ENCODE results near the gene XYLT2. TPM values are rescaled to one million over a fixed set of nuclear protein-coding genes. Genes with fewer than 3 reads are reported as not detected.

XYLT2 gene
- total and polyA plus RNA-seq, 2 experiments from 2014 or later: 18.3 to 26.8 TPM

DNA sequence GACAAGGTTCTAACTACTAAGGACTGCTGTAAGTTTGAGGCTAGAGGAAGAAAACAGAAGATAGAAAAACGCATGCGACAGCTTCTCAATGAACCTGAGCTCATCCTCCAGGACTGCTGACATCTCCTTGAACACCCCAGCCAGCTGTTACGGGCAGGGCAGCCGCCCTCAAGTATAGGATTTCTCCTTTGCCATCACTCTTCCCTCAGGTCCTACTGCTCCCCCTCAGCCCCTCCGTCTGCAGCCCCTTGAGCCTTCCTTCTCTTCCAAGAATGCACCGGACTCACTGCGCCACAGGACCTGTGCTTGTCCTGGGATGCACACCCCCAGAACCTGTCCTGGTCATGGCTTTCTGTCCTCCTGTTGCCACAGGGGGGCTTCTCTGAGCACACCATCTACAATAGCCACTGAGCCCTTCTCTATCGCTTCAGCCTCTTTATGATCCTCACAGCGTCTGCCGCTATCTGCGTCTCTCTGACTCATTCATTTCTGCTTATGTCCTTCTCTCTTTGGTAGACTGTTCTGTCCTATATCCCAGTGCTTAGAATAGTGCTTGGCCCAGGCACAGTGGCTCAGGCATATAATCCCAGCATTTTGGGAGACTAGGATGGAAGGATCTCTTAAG, 15.7 kb upstream of the XYLT2 start:
- Histone ChIP-seq H3K36me3 (replicated peaks; ENCODE audit: insufficient read depth, low read depth) (no peaks in the 10 kb centered on the region), H3K4me3 (no peak overlapping the region), H3K9me3 (ENCODE audit: low read depth) (no peaks in the 10 kb centered on the region), H3K27ac (no peak overlapping the region), H3K79me2 (no peaks in the 10 kb centered on the region), H3K4me2 (no peak overlapping the region), H3K9me2 (replicated peaks; ENCODE audit: insufficient read depth) (no peaks in the 10 kb centered on the region), H3K4me1 (ENCODE audit: insufficient read depth) (no peaks in the 10 kb centered on the region), H4K20me1 (ENCODE audit: insufficient read depth, poor library complexity, severe bottlenecking) (no peaks in the 10 kb centered on the region), H3K27me3 (no peaks in the 10 kb centered on the region), H2AFZ (no peak overlapping the region)
- no peak for DNase-seq (ENCODE audit: low spot score)
- 78% methylated on average over 11 of the region's 11 CpGs for WGBS (ENCODE audit: low lambda C conversion rate, missing lambda C conversion rate)
- TF ChIP-seq EZH2 (IDR thresholded peaks at IDR 0.05; ENCODE audit: borderline replicate concordance): no peak
- TF ChIP-seq EZH2phosphoT487 (IDR thresholded peaks at IDR 0.05; ENCODE audit: low read depth, severe bottlenecking, unreplicated experiment): no peak
- TF ChIP-seq CTCF (IDR thresholded peaks at IDR 0.05; ENCODE audit: poor library complexity): no peak

DNA sequence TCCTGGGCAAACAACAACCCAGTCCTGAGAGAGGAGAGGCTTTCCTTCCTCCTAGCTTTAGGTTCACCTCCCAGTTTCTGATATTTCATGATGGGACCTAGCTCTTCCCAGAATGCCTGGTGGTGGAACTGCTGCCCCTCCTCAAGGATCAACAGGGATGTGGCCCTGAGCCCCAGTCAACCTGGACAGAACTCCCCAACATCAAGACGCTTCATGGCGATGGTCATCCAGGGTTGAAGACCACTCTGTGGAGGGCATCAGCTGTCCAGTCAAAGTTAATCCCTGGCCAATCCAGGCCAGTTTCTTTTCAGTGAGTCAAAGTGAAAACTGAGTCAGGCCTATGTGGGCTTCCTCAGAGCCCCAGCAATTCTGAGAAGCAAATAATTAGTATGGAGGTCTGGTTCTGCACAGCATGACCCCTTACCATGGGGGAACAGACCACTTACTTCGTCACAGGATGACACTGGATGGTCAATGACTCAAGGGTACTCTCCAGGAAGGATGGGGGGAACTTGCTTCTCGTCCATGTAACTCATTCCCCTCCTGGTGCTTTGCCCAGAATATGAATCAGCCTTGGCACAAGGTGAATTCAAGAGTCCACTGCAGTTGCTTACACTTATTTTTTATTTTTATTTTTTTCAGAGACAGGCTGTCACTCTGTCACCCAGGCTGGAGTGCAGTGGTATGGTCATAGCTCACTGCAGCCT, 14.7 kb upstream of the XYLT2 start:
- TF ChIP-seq CTCF (IDR thresholded peaks at IDR 0.05; ENCODE audit: poor library complexity): no peak
- no peak for TF ChIP-seq EZH2 (IDR thresholded peaks at IDR 0.05; ENCODE audit: borderline replicate concordance)
- TF ChIP-seq EZH2phosphoT487 (IDR thresholded peaks at IDR 0.05; ENCODE audit: low read depth, severe bottlenecking, unreplicated experiment): no peak
- H3K27ac ChIP-seq: no peak overlapping the region
- no peaks in the 10 kb centered on the region for H3K9me2 ChIP-seq (replicated peaks; ENCODE audit: insufficient read depth)
- DNase-seq (ENCODE audit: low spot score): no peak
- no peak overlapping the region for H3K4me3 ChIP-seq
- no peaks in the 10 kb centered on the region for H3K27me3 ChIP-seq
- H3K79me2 ChIP-seq: no peaks in the 10 kb centered on the region
- no peaks in the 10 kb centered on the region for H3K4me1 ChIP-seq (ENCODE audit: insufficient read depth)
- no peak overlapping the region for H2AFZ ChIP-seq
- no peak overlapping the region for H3K4me2 ChIP-seq
- H3K36me3 ChIP-seq (replicated peaks; ENCODE audit: insufficient read depth, low read depth): no peaks in the 10 kb centered on the region
- H4K20me1 ChIP-seq (ENCODE audit: insufficient read depth, poor library complexity, severe bottlenecking): no peaks in the 10 kb centered on the region
- H3K9me3 ChIP-seq (ENCODE audit: low read depth): no peaks in the 10 kb centered on the region
- 92% methylated on average over 4 of the region's 4 CpGs for WGBS (ENCODE audit: low lambda C conversion rate, missing lambda C conversion rate)

DNA sequence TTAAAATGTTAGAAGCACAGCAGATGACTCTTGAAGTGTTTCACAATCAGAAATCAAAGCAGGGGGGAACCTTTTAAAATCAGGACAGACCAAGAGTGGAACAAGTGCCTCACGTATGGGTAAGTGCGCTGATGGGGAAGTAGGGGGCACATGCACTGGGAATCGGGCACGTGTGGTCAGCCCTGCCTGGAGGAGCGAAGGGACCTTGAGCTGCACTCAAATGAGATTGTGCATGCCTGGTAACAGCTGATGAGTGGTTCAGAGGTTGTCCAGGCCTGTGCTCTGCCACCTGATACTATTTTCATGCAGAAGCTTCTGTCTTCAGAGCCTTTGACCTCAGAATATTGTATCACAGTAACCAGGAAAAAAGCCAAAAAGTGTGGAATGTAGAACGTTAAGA, 13.7 kb upstream of the XYLT2 start:
- H4K20me1 ChIP-seq (ENCODE audit: insufficient read depth, poor library complexity, severe bottlenecking): no peaks in the 10 kb centered on the region
- H3K4me2 ChIP-seq: no peak overlapping the region
- TF ChIP-seq EZH2 (IDR thresholded peaks at IDR 0.05; ENCODE audit: borderline replicate concordance): no peak
- no peak for TF ChIP-seq EZH2phosphoT487 (IDR thresholded peaks at IDR 0.05; ENCODE audit: low read depth, severe bottlenecking, unreplicated experiment)
- no peak for TF ChIP-seq CTCF (IDR thresholded peaks at IDR 0.05; ENCODE audit: poor library complexity)
- no peaks in the 10 kb centered on the region for H3K27me3 ChIP-seq
- H3K79me2 ChIP-seq: no peaks in the 10 kb centered on the region
- H3K27ac ChIP-seq: no peak overlapping the region
- no peak overlapping the region for H3K4me3 ChIP-seq
- H2AFZ ChIP-seq: no peak overlapping the region
- no peaks in the 10 kb centered on the region for H3K36me3 ChIP-seq (replicated peaks; ENCODE audit: insufficient read depth, low read depth)
- WGBS (ENCODE audit: low lambda C conversion rate, missing lambda C conversion rate): 80% methylated on average over 6 of the region's 6 CpGs
- no peak for DNase-seq (ENCODE audit: low spot score)
- no peaks in the 10 kb centered on the region for H3K4me1 ChIP-seq (ENCODE audit: insufficient read depth)
- H3K9me3 ChIP-seq (ENCODE audit: low read depth): no peaks in the 10 kb centered on the region
- H3K9me2 ChIP-seq (replicated peaks; ENCODE audit: insufficient read depth): no peaks in the 10 kb centered on the region
